Prostate gland (tissue), 2 donors: ENCODE data around the gene HOXD4. TPM values are rescaled to one million over a fixed set of nuclear protein-coding genes. Genes with fewer than 3 reads are reported as not detected.
A peak's percentile ranks its signal among the peaks of the same experiment; 100 is the strongest.

Experiments
- DNase-seq: peaks from one replicate; pipeline ENCODE4 v3.0.0-alpha.2; 2019; ENCODE audit warnings: low spot score
- H3K27ac ChIP-seq, 2 donors: fragments of 200-600 bp; sonication (generic); 2 replicates each; pipeline ENCODE4 v1.5.1; 2017 to 2019
- H3K27me3 ChIP-seq: fragments of 200-600 bp; sonication (generic); replicated peaks from 2 replicates; pipeline ENCODE4 v1.5.1; 2019; ENCODE audit not compliant: insufficient read depth
- H3K36me3 ChIP-seq, 2 donors: fragments of 200-600 bp; sonication (generic); 1 replicate in 1 of 2; 2 replicates in 1 of 2; pipeline versions ENCODE4 v1.5.1 to v1.8.1; 2017 to 2019
- H3K4me1 ChIP-seq: fragments of 200-600 bp; sonication (generic); replicated peaks from 2 replicates; pipeline ENCODE4 v1.5.1; 2019
- H3K4me3 ChIP-seq, 2 donors: fragments of 200-600 bp; sonication (generic); 2 replicates each; pipeline ENCODE4 v1.5.1; 2017 to 2019
- H3K9me3 ChIP-seq: fragments of 200-600 bp; sonication (generic); 2 replicates; pipeline ENCODE4 v1.5.1; 2017
- CTCF ChIP-seq, 4 experiments: fragments of 200-600 bp in 2 of 4; fragments of 450-650 bp in 2 of 4; sonication (generic) in 2 of 4; IDR thresholded peaks; 1 replicate in 3 of 4; 2 replicates in 1 of 4; pipeline ENCODE4 v1.5.1; 2016 to 2019; ENCODE audit warnings: antibody characterized with exemption in 4 of 4, mild to moderate bottlenecking in 2 of 4, moderate library complexity in 2 of 4
- POLR2A ChIP-seq: fragments of 450-650 bp; IDR thresholded peaks from one replicate; pipeline ENCODE4 v1.6.1; 2016; ENCODE audit warnings: antibody characterized with exemption, mild to moderate bottlenecking
- POLR2AphosphoS5 ChIP-seq: sonication (generic); formaldehyde crosslinking; IDR thresholded peaks from one replicate; pipeline ENCODE4 v1.6.1; 2017; ENCODE audit warnings: antibody characterized with exemption
- WGBS: methylation state at CpG from one replicate; pipeline ENCODE4 v1.1.5; 2018; 5-methylcytosine and 5-hydroxymethylcytosine counted together
- intact Hi-C: fragments of 100-400 bp; cut with DNase I; formaldehyde crosslinking; loops from one replicate; pipeline ENCODE4 v1.14.2; 2022
- total RNA-seq, 2 donors: library from RNA; depleted of rRNA; stranded (reverse); fragments of >200 nt; gene quantifications; one replicate each; pipeline ENCODE4 v1.1.0, GENCODE V29; 2016

Gene HOXD4
- total RNA-seq, 2 donors from 2014 or later: 1.2 to 6.7 TPM

GRCh38 chr2:176124947-176125771 lies 26.2 kb upstream of the HOXD4 start:
- TF ChIP-seq CTCF (IDR thresholded peaks at IDR 0.05) (no peak), POLR2AphosphoS5 (no peak), POLR2A (no peak)
- 78% methylated on average over 9 of the region's 9 CpGs for WGBS
- intact Hi-C loops: loop anchor here (5.0 to 10.0 kb wide), 3 partner anchors 512 to 1022 kb away; no protein-coding TSS in a partner anchor
- Histone ChIP-seq H3K27ac (peak overlapping the region in 1 of 2 donors; percentile 62), H3K9me3 (no peaks in the 10 kb centered on the region), H3K27me3 (no peaks in the 10 kb centered on the region), H3K4me1 (no peaks in the 10 kb centered on the region), H3K36me3 (no peaks in the 10 kb centered on the region), H3K4me3 (no peak overlapping the region)
- no peak for DNase-seq

GRCh38 chr2:176125772-176126054 lies 25.6 kb upstream of the HOXD4 start:
- Histone ChIP-seq H3K4me1 (no peaks in the 10 kb centered on the region), H3K4me3 (no peak overlapping the region), H3K27ac (peak overlapping the region in 1 of 2 donors; percentile 62), H3K9me3 (no peaks in the 10 kb centered on the region), H3K36me3 (no peaks in the 10 kb centered on the region), H3K27me3 (no peaks in the 10 kb centered on the region)
- TF ChIP-seq POLR2A: no peak
- TF ChIP-seq POLR2AphosphoS5: no peak
- no peak for TF ChIP-seq CTCF (IDR thresholded peaks at IDR 0.05)
- no peak for DNase-seq
- intact Hi-C loops: loop anchor here (5.0 to 10.0 kb wide), 2 partner anchors 689 to 1022 kb away; no protein-coding TSS in a partner anchor
- 64% methylated on average over 6 of the region's 6 CpGs for WGBS

GRCh38 chr2:176126929-176127773 lies 24.2 kb upstream of the HOXD4 start:
- TF ChIP-seq POLR2A (no peak), POLR2AphosphoS5 (no peak), CTCF (IDR thresholded peaks at IDR 0.05) (peak; percentile 83 to 97 (median 91))
- 22% methylated on average over 13 of the region's 13 CpGs for WGBS
- no peaks in the 10 kb centered on the region for H3K36me3 ChIP-seq
- no peak overlapping the region for H3K4me3 ChIP-seq
- no peaks in the 10 kb centered on the region for H3K9me3 ChIP-seq
- H3K4me1 ChIP-seq: no peaks in the 10 kb centered on the region
- H3K27me3 ChIP-seq: no peaks in the 10 kb centered on the region
- intact Hi-C loops: loop anchor here (5.0 to 10.0 kb wide), 2 partner anchors 688 to 1020 kb away; no protein-coding TSS in a partner anchor
- DNase-seq: peak; percentile 55
- no peak overlapping the region for H3K27ac ChIP-seq

- DNase-seq: no peak
- 52% methylated on average over 4 of the region's 4 CpGs for WGBS
- no peaks in the 10 kb centered on the region for H3K27me3 ChIP-seq
- no peaks in the 10 kb centered on the region for H3K4me1 ChIP-seq
- intact Hi-C loops: loop anchor here (5.0 to 10.0 kb wide), 2 partner anchors 687 to 1020 kb away; no protein-coding TSS in a partner anchor
- H3K9me3 ChIP-seq: no peaks in the 10 kb centered on the region
- TF ChIP-seq POLR2AphosphoS5 (no peak), CTCF (IDR thresholded peaks at IDR 0.05) (no peak), POLR2A (no peak)
- H3K4me3 ChIP-seq: no peak overlapping the region
- H3K36me3 ChIP-seq: no peaks in the 10 kb centered on the region
- H3K27ac ChIP-seq: peak overlapping the region in 1 of 2 donors; percentile 81
These were observed 23.6 kb upstream of the HOXD4 start for GRCh38 chr2:176127774-176128072.
